K562 (cell line): ENCODE measurements around the gene UBE2L3. TPM values are rescaled to one million over a fixed set of nuclear protein-coding genes. Genes with fewer than 3 reads are reported as not detected.

Experiments used
- AFF1 ChIP-seq, 2 experiments: fragments of 450-650 bp; IDR thresholded peaks; 2 replicates each; pipeline ENCODE4 v1.6.1; 2018; ENCODE audit warnings: mild to moderate bottlenecking in 2 of 2, low read depth in 1 of 2; ENCODE audit not compliant: partially characterized antibody in 2 of 2
- CEBPG ChIP-seq, 3 experiments: fragments of 200-800 bp in 1 of 3; sonication (Bioruptor generic) in 1 of 3; sonication (generic) in 1 of 3; formaldehyde crosslinking in 1 of 3; IDR thresholded peaks in 2 of 3; conservative IDR thresholded peaks in 1 of 3; 2 replicates each; pipeline versions ENCODE4 v1.6.1 to v1.8.0; 2016 to 2022; ENCODE audit warnings: missing compliant biosample characterization in 2 of 3, missing genetic modification characterization in 2 of 3, mild to moderate bottlenecking in 1 of 3, missing genetic modification reagents in 1 of 3
- CLOCK ChIP-seq: fragments of 250-450 bp; sonication (Bioruptor Pico); IDR thresholded peaks from 2 replicates; pipeline ENCODE4 v1.4.0; 2020; ENCODE audit warnings: mild to moderate bottlenecking, moderate library complexity, borderline replicate concordance
- FOXA3 ChIP-seq, 2 experiments: fragments of 450-650 bp in 1 of 2; sonication (generic) in 1 of 2; formaldehyde crosslinking; IDR thresholded peaks in 1 of 2; conservative IDR thresholded peaks in 1 of 2; 2 replicates each; pipeline versions ENCODE4 v1.4.0 to v1.8.0; 2020 to 2022; ENCODE audit warnings: mild to moderate bottlenecking in 2 of 2, missing genetic modification reagents in 1 of 2
- LCOR ChIP-seq: sonication (generic); formaldehyde crosslinking; IDR thresholded peaks from 2 replicates; pipeline ENCODE4 v1.8.0; 2022; ENCODE audit warnings: mild to moderate bottlenecking, missing genetic modification reagents
- MITF ChIP-seq: IDR thresholded peaks from 2 replicates; pipeline ENCODE4 v1.6.1; 2014; ENCODE audit warnings: antibody characterized with exemption
- NFIX ChIP-seq: fragments of 250-450 bp; sonication (Bioruptor Pico); IDR thresholded peaks from 2 replicates; pipeline ENCODE4 v1.4.0; 2020; ENCODE audit warnings: low read depth, mild to moderate bottlenecking, moderate library complexity
- RFX5 ChIP-seq: IDR thresholded peaks from 2 replicates; pipeline ENCODE4 v1.6.1; 2011; ENCODE audit warnings: low read depth, mild to moderate bottlenecking, improper control_type of control experiment, low read length
- TRIM28 ChIP-seq: fragments of 450-650 bp; IDR thresholded peaks from 2 replicates; pipeline ENCODE4 v1.6.1; 2017
- ZBTB43 ChIP-seq: sonication (generic); formaldehyde crosslinking; IDR thresholded peaks from 2 replicates; pipeline ENCODE4 v1.8.0; 2023; ENCODE audit warnings: mild to moderate bottlenecking, missing genetic modification reagents
- ZHX1 ChIP-seq: fragments of 150-350 bp; conservative IDR thresholded peaks from 2 replicates; pipeline ENCODE4 v1.6.1; 2014; ENCODE audit warnings: low read length
- ZNF146 ChIP-seq: IDR thresholded peaks from one replicate; pipeline ENCODE4 v1.6.1; 2018; ENCODE audit warnings: missing compliant biosample characterization; ENCODE audit not compliant: unreplicated experiment
- ZNF23 ChIP-seq: fragments of 250-450 bp; sonication (Bioruptor Pico); IDR thresholded peaks from 2 replicates; pipeline ENCODE4 v1.4.0; 2020; ENCODE audit warnings: mild to moderate bottlenecking
- ZNF695 ChIP-seq: fragments of 450-650 bp; formaldehyde crosslinking; IDR thresholded peaks from 2 replicates; pipeline ENCODE4 v1.4.0; 2020; ENCODE audit warnings: mild to moderate bottlenecking, moderate library complexity
- ZSCAN29 ChIP-seq: fragments of 450-650 bp; IDR thresholded peaks from 2 replicates; pipeline ENCODE4 v1.6.1; 2017
- polyA plus RNA-seq, 8 experiments: library from polyadenylated mRNA; depleted of rRNA in 4 of 8; stranded (reverse) in 5 of 8; unstranded in 3 of 8; fragments of >200 nt; fragmentation: Nextera tagmentation in 2 of 8; fragmentation: Illumina TruSeq in 1 of 8; extraction: Ambion mirVana in 2 of 8; extraction: Trizol in 1 of 8; gene quantifications; 2 replicates each; pipeline versions ENCODE4 v1.2.1 to v1.2.3, GENCODE V29; 2011 to 2014; ENCODE audit warnings: inconsistent platforms in 1 of 8, missing spikeins in 1 of 8
- total RNA-seq, 7 experiments: library from RNA; depleted of rRNA in 6 of 7; stranded (reverse); fragments of >200 nt in 6 of 7; fragmentation: Illumina TruSeq in 2 of 7; extraction: Trizol in 2 of 7; gene quantifications; 2 replicates each; pipeline versions ENCODE4 v1.2.1 to v1.2.3, GENCODE V29; 2011 to 2021; ENCODE audit warnings: low replicate concordance in 1 of 7

The UBE2L3 gene
- total and polyA plus RNA-seq, 9 of the 15 experiments (the other 6 are each of a cell fraction or from before 2014, with no cell fraction given), result 215 to 625 (median 285) TPM

- TF ChIP-seq AFF1 (IDR thresholded peaks at IDR 0.05; ENCODE audit: low read depth in 1 of 2, partially characterized antibody in 2 of 2) (no peak), ZHX1 (0 out of 2 replicates have a peak, but pooled peaks have one; percentile 49), RFX5 (no peak), FOXA3 (CRISPR knock-in tag; conservative IDR thresholded peaks at IDR 0.05 in 1 of 2, IDR thresholded peaks at IDR 0.05 in 1 of 2) (no peak), ZNF146 (CRISPR knock-in tag) (no peak), MITF (no peak), ZSCAN29 (no peak), LCOR (CRISPR knock-in tag) (no peak), NFIX (CRISPR knock-in tag) (no peak), TRIM28 (no peak), ZNF23 (CRISPR knock-in tag) (no peak), CLOCK (CRISPR knock-in tag) (no peak), ZNF695 (CRISPR knock-in tag) (no peak), ZBTB43 (CRISPR knock-in tag) (no peak), CEBPG (CRISPR knock-in tag; IDR thresholded peaks at IDR 0.05) (no peak), CEBPG (tag; conservative IDR thresholded peaks at IDR 0.05 in 1 of 2, IDR thresholded peaks at IDR 0.05 in 1 of 2) (no peak)
Observed at GRCh38 chr22:21651521-21652009, 84.1 kb downstream of the UBE2L3 start (continued).
